RWPE2 (cell line): ENCODE results near the gene SPATA2.
A peak's percentile ranks its signal among the peaks of the same experiment; 100 is the strongest.

ENCODE experiments used
- ATAC-seq: fragments of 200-7000 bp; cut with Tn5 transposase; 3 replicates; pipeline ENCODE4 v1.9.1; 2021; ENCODE audit warnings: low read depth
- DNase-seq: peaks from one replicate; pipeline ENCODE4 v3.0.0-alpha.2; 2020; ENCODE audit warnings: low spot score
- H3K27ac ChIP-seq: fragments of 450-650 bp; 2 replicates; pipeline ENCODE4 v1.5.1; 2017; ENCODE audit warnings: mild to moderate bottlenecking; ENCODE audit not compliant: poor library complexity, severe bottlenecking
- H3K27me3 ChIP-seq: fragments of 250-450 bp; sonication (Bioruptor Pico); 2 replicates; pipeline ENCODE4 v1.5.1; 2021; ENCODE audit warnings: mild to moderate bottlenecking, moderate library complexity; ENCODE audit not compliant: insufficient read depth, poor library complexity, severe bottlenecking
- H3K36me3 ChIP-seq: fragments of 250-450 bp; sonication (Bioruptor Pico); 2 replicates; pipeline ENCODE4 v1.5.1; 2020; ENCODE audit warnings: low read depth, mild to moderate bottlenecking, moderate library complexity
- H3K4me1 ChIP-seq: fragments of 250-450 bp; sonication (Bioruptor Pico); 2 replicates; pipeline ENCODE4 v1.5.1; 2021; ENCODE audit warnings: mild to moderate bottlenecking, moderate library complexity; ENCODE audit not compliant: insufficient read depth, poor library complexity, severe bottlenecking
- H3K4me3 ChIP-seq: fragments of 250-450 bp; sonication (Bioruptor Pico); 2 replicates; pipeline ENCODE4 v1.5.1; 2021; ENCODE audit warnings: mild to moderate bottlenecking, moderate library complexity; ENCODE audit not compliant: severe bottlenecking
- H3K9me3 ChIP-seq: fragments of 250-450 bp; sonication (Bioruptor Pico); 2 replicates; pipeline ENCODE4 v1.5.1; 2021; ENCODE audit warnings: mild to moderate bottlenecking, moderate library complexity; ENCODE audit not compliant: severe bottlenecking
- TF ChIP-seq, protein P1 (sequence below): fragments of 450-650 bp; IDR thresholded peaks from one replicate; pipeline ENCODE4 v1.5.1; 2017; ENCODE audit warnings: mild to moderate bottlenecking, moderate library complexity; ENCODE audit not compliant: poor library complexity, severe bottlenecking

Gene SPATA2

DNA sequence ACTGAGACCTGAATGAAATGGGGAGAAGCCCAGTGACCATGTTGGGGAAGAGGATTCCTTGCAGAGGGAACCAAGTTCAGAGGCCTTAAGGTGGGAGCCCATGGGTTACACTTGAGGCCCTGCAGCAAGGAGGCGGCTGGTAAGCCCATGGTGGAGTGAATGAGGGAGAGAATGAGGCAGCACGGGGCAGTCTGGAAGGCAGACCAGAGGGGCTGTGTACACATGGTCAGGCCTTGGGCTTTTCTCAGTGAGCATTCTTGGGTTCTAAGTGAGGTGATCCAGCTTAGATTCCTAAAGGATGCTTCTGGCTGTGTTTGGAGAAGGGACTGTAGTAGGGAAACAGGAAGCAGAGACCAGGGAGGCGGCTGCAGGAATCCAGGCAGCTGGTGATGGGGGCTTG, 39.8 kb upstream of the SPATA2 start:
- H3K4me3 ChIP-seq, result no peak overlapping the region
- TF ChIP-seq, protein P1, sequence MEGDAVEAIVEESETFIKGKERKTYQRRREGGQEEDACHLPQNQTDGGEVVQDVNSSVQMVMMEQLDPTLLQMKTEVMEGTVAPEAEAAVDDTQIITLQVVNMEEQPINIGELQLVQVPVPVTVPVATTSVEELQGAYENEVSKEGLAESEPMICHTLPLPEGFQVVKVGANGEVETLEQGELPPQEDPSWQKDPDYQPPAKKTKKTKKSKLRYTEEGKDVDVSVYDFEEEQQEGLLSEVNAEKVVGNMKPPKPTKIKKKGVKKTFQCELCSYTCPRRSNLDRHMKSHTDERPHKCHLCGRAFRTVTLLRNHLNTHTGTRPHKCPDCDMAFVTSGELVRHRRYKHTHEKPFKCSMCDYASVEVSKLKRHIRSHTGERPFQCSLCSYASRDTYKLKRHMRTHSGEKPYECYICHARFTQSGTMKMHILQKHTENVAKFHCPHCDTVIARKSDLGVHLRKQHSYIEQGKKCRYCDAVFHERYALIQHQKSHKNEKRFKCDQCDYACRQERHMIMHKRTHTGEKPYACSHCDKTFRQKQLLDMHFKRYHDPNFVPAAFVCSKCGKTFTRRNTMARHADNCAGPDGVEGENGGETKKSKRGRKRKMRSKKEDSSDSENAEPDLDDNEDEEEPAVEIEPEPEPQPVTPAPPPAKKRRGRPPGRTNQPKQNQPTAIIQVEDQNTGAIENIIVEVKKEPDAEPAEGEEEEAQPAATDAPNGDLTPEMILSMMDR, result no peak
- no peak for DNase-seq
- no peaks in the 10 kb centered on the region for H3K27me3 ChIP-seq
- no peaks in the 10 kb centered on the region for H3K9me3 ChIP-seq
- ATAC-seq, result peak; percentile 4; the same call in 1 of the 3 replicates
- peaks cover 66% of the 10 kb centered on the region for H3K36me3 ChIP-seq
- peaks cover 11% of the 10 kb centered on the region for H3K4me1 ChIP-seq
- no peak overlapping the region for H3K27ac ChIP-seq

DNA sequence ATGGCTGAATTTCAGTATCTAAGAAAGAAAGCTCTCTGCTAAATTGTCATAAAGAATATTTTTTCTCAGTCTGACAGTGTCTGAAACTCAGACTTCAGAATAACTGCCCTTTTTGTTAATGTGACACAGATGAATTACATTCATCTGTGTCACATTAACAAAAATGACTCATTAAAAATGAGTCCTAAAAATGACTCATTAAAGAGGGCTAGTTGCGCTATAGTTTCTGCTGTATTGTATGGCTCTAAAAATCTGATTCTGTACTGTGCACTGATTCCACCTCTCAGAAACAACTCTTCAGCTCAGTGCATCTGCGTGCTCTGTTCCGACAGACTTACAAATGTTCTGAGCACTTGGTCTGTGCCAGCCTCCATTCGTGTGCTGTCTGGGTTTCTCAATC, 35.8 kb upstream of the SPATA2 start:
- TF ChIP-seq, protein P1, result no peak
- Histone ChIP-seq H3K36me3 (peaks cover 96% of the 10 kb centered on the region), H3K27ac (peak overlapping the region; percentile 18), H3K27me3 (no peaks in the 10 kb centered on the region), H3K4me1 (peaks cover 13% of the 10 kb centered on the region), H3K9me3 (no peaks in the 10 kb centered on the region), H3K4me3 (no peak overlapping the region)
- DNase-seq (no peak), ATAC-seq (peak; percentile 89)

DNA sequence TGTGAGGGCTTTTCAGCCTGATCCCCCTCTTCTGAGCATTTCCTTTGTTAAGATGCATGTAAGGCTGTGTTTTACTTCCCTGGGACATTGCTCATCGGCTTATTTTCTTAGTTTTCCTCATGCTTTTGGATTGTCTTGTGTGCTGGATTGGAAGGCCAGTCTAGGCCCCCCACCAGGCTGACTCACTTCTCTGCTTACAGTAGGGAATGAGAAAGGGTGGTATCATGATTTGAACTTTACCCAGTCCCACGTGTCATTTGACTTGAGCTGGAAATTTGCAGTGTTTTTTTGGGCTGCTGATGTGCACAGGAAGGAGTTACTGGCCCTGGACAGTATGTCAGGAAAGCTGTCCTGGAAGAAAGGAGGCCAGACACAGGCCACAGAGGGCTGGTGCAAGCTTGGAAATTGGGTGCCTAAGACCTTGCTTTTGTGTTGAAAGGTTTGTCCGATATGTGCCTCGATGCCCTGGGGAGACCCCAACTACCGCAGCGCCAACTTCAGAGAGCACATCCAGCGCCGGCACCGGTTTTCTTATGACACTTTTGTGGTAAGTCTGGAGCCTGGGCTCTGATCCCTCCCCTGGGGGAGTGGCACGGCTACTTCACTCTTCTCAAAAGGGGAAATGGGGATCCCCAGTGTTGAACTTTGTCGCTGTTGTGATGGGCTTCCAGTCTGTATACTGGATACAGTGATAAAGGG, 33.6 kb upstream of the SPATA2 start:
- Histone ChIP-seq H3K27ac (no peak overlapping the region), H3K27me3 (no peaks in the 10 kb centered on the region), H3K9me3 (no peaks in the 10 kb centered on the region), H3K4me1 (peaks cover 13% of the 10 kb centered on the region), H3K36me3 (peaks cover 96% of the 10 kb centered on the region), H3K4me3 (no peak overlapping the region)
- DNase-seq, result no peak
- ATAC-seq, result no peak
- TF ChIP-seq, protein P1, result no peak

DNA sequence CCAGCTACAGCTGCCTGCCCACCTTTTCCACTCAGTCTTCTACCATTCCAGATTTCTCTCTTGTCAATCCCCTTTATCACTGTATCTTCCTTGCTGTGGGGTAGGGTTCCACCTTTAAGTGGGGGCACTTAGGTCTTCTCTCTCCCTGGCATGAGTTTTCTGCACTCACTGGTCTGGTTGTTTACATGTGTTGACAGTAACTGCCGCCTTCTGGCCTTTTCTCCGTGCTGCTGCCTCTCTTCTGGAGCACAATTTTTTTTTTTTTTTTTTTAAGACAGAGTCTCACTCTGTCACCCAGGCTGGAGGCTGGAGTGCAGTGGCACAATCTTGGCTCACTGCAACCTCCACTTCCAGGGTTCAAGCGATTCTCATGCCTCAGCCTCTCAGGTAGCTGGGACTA, 32.8 kb upstream of the SPATA2 start:
- Histone ChIP-seq H3K4me1 (peaks cover 13% of the 10 kb centered on the region), H3K4me3 (no peak overlapping the region), H3K27me3 (no peaks in the 10 kb centered on the region), H3K36me3 (peaks cover 92% of the 10 kb centered on the region), H3K9me3 (no peaks in the 10 kb centered on the region), H3K27ac (no peak overlapping the region)
- TF ChIP-seq, protein P1, result no peak
- ATAC-seq (no peak), DNase-seq (no peak)
